ENCODE measurements around the gene MAP3K7CL. TPM values are rescaled to one million over a fixed set of nuclear protein-coding genes. Genes with fewer than 3 reads are reported as not detected.
A peak's percentile ranks its signal among the peaks of the same experiment; 100 is the strongest.

The MAP3K7CL gene
- total RNA-seq, 4 donors from 2014 or later, result 6.8 to 10.4 (median 8.8) TPM

GRCh38 chr21:29208682-29209059, 78.2 kb downstream of the MAP3K7CL start:
- 25% methylated on average over 1 of the region's 1 CpG for WGBS
- DNase-seq (ENCODE audit: low spot score in 2 of 2), result no peak

GRCh38 chr21:29209696-29210095, 79.3 kb downstream of the MAP3K7CL start:
- Histone ChIP-seq H3K4me1 (no peaks in the 10 kb centered on the region), H3K27ac (no peak overlapping the region), H3K27me3 (no peaks in the 10 kb centered on the region), H3K4me3 (no peak overlapping the region), H3K36me3 (no peaks in the 10 kb centered on the region), H3K9me3 (no peaks in the 10 kb centered on the region)
- DNase-seq (ENCODE audit: low spot score in 2 of 2), result no peak
- TF ChIP-seq POLR2AphosphoS5 (IDR thresholded peaks at IDR 0.05) (no peak), CTCF (IDR thresholded peaks at IDR 0.05) (no peak)

More at GRCh38 chr21:29208682-29209059, 78.2 kb downstream of the MAP3K7CL start:
- Histone ChIP-seq H3K27me3 (no peaks in the 10 kb centered on the region), H3K4me3 (no peak overlapping the region), H3K27ac (peak overlapping the region; percentile 36), H3K9me3 (no peaks in the 10 kb centered on the region), H3K36me3 (no peaks in the 10 kb centered on the region), H3K4me1 (no peaks in the 10 kb centered on the region)
- TF ChIP-seq POLR2A (IDR thresholded peaks at IDR 0.05) (no peak), EP300 (IDR thresholded peaks at IDR 0.05) (no peak), POLR2AphosphoS5 (IDR thresholded peaks at IDR 0.05) (no peak), CTCF (IDR thresholded peaks at IDR 0.05) (no peak)

GRCh38 chr21:29211205-29211604, 80.8 kb downstream of the MAP3K7CL start:
- no peak overlapping the region for H3K4me3 ChIP-seq
- no peaks in the 10 kb centered on the region for H3K4me1 ChIP-seq
- H3K9me3 ChIP-seq, result no peaks in the 10 kb centered on the region
- no peaks in the 10 kb centered on the region for H3K27me3 ChIP-seq
- H3K27ac ChIP-seq, result no peak overlapping the region
- no peaks in the 10 kb centered on the region for H3K36me3 ChIP-seq
- no peak for DNase-seq (ENCODE audit: low spot score in 2 of 2)
- TF ChIP-seq POLR2A (IDR thresholded peaks at IDR 0.05) (no peak), CTCF (IDR thresholded peaks at IDR 0.05) (no peak), EP300 (IDR thresholded peaks at IDR 0.05) (no peak), POLR2AphosphoS5 (IDR thresholded peaks at IDR 0.05) (no peak)

GRCh38 chr21:29212446-29212845, 82.0 kb downstream of the MAP3K7CL start:
- Histone ChIP-seq H3K4me3 (no peak overlapping the region), H3K27me3 (no peaks in the 10 kb centered on the region), H3K27ac (no peak overlapping the region), H3K9me3 (no peaks in the 10 kb centered on the region), H3K4me1 (no peaks in the 10 kb centered on the region), H3K36me3 (no peaks in the 10 kb centered on the region)
- DNase-seq (ENCODE audit: low spot score in 2 of 2), result no peak
- no peak for TF ChIP-seq POLR2A (IDR thresholded peaks at IDR 0.05)
- no peak for TF ChIP-seq CTCF (IDR thresholded peaks at IDR 0.05)
- no peak for TF ChIP-seq EP300 (IDR thresholded peaks at IDR 0.05)
- no peak for TF ChIP-seq POLR2AphosphoS5 (IDR thresholded peaks at IDR 0.05)
- WGBS, result 91% methylated on average over 6 of the region's 7 CpGs

GRCh38 chr21:29213513-29214385, 83.3 kb downstream of the MAP3K7CL start:
- DNase-seq (ENCODE audit: low spot score in 2 of 2), result no peak
- Histone ChIP-seq H3K27ac (no peak overlapping the region), H3K4me3 (no peak overlapping the region), H3K4me1 (peaks cover 11% of the 10 kb centered on the region), H3K27me3 (no peaks in the 10 kb centered on the region), H3K36me3 (no peaks in the 10 kb centered on the region), H3K9me3 (no peaks in the 10 kb centered on the region)
- TF ChIP-seq POLR2AphosphoS5 (IDR thresholded peaks at IDR 0.05), result no peak
- TF ChIP-seq EP300 (IDR thresholded peaks at IDR 0.05), result no peak
- TF ChIP-seq CTCF (IDR thresholded peaks at IDR 0.05), result no peak
- no peak for TF ChIP-seq POLR2A (IDR thresholded peaks at IDR 0.05)
- 100% methylated on average over 2 of the region's 2 CpGs for WGBS
